ENCODE data around the gene EPC2. TPM values are rescaled to one million over a fixed set of nuclear protein-coding genes. Genes with fewer than 3 reads are reported as not detected.

EPC2 gene
- total RNA-seq, 1 donor from 2014 or later = 31.6 TPM

- Mint-ChIP-seq H3K36me3 (ENCODE audit: low read depth) (peaks cover 58% of the 10 kb centered on the region), H3K9me3 (peaks cover 31% of the 10 kb centered on the region), H3K4me1 (no peaks in the 10 kb centered on the region), H3K27me3 (ENCODE audit: low read depth) (no peaks in the 10 kb centered on the region), H3K4me3 (no peak overlapping the region), H3K27ac (ENCODE audit: unreplicated experiment) (no peak overlapping the region)
- DNase-seq (ENCODE audit: low read depth, low spot score) = no peak
- TF ChIP-seq CTCF (conservative IDR thresholded peaks at IDR 0.05) = no peak
Observed at GRCh38 chr2:148699830-148700229, 55.3 kb downstream of the EPC2 start.

- Mint-ChIP-seq H3K4me3 (no peak overlapping the region), H3K27ac (ENCODE audit: unreplicated experiment) (no peak overlapping the region), H3K9me3 (peaks cover 33% of the 10 kb centered on the region), H3K4me1 (no peaks in the 10 kb centered on the region), H3K36me3 (ENCODE audit: low read depth) (peaks cover 67% of the 10 kb centered on the region), H3K27me3 (ENCODE audit: low read depth) (no peaks in the 10 kb centered on the region)
- DNase-seq (ENCODE audit: low read depth, low spot score) = no peak
- TF ChIP-seq CTCF (conservative IDR thresholded peaks at IDR 0.05) = no peak
Observed at GRCh38 chr2:148701039-148701438, 56.5 kb downstream of the EPC2 start.

GRCh38 chr2:148701877-148702276, 57.3 kb downstream of the EPC2 start:
- H3K4me3 Mint-ChIP-seq = no peak overlapping the region
- TF ChIP-seq CTCF (conservative IDR thresholded peaks at IDR 0.05) = no peak
- H3K36me3 Mint-ChIP-seq (ENCODE audit: low read depth) = peaks cover 72% of the 10 kb centered on the region
- H3K27me3 Mint-ChIP-seq (ENCODE audit: low read depth) = no peaks in the 10 kb centered on the region
- no peak for DNase-seq (ENCODE audit: low read depth, low spot score)
- H3K27ac Mint-ChIP-seq (ENCODE audit: unreplicated experiment) = no peak overlapping the region
- H3K9me3 Mint-ChIP-seq = peaks cover 41% of the 10 kb centered on the region
- no peaks in the 10 kb centered on the region for H3K4me1 Mint-ChIP-seq

GRCh38 chr2:148702475-148702874, 57.9 kb downstream of the EPC2 start:
- TF ChIP-seq CTCF (conservative IDR thresholded peaks at IDR 0.05) = no peak
- no peaks in the 10 kb centered on the region for H3K27me3 Mint-ChIP-seq (ENCODE audit: low read depth)
- no peak for DNase-seq (ENCODE audit: low read depth, low spot score)
- peaks cover 75% of the 10 kb centered on the region for H3K36me3 Mint-ChIP-seq (ENCODE audit: low read depth)
- no peak overlapping the region for H3K4me3 Mint-ChIP-seq
- H3K4me1 Mint-ChIP-seq = no peaks in the 10 kb centered on the region
- H3K9me3 Mint-ChIP-seq = peaks cover 45% of the 10 kb centered on the region
- no peak overlapping the region for H3K27ac Mint-ChIP-seq (ENCODE audit: unreplicated experiment)

GRCh38 chr2:148704247-148704646, 59.7 kb downstream of the EPC2 start:
- H3K9me3 Mint-ChIP-seq = peaks cover 49% of the 10 kb centered on the region
- no peak overlapping the region for H3K4me3 Mint-ChIP-seq

More at GRCh38 chr2:148704247-148704646, 59.7 kb downstream of the EPC2 start:
- Mint-ChIP-seq H3K4me1 (no peaks in the 10 kb centered on the region), H3K36me3 (ENCODE audit: low read depth) (peaks cover 85% of the 10 kb centered on the region), H3K27me3 (ENCODE audit: low read depth) (no peaks in the 10 kb centered on the region), H3K27ac (ENCODE audit: unreplicated experiment) (no peak overlapping the region)
- TF ChIP-seq CTCF (conservative IDR thresholded peaks at IDR 0.05) = no peak
- no peak for DNase-seq (ENCODE audit: low read depth, low spot score)

All from neural crest cell (in vitro differentiated cells).